ENCODE results near the gene KY.

GRCh38 chr3:134656211-134656800, 5.5 kb upstream of the KY start:
- TF ChIP-seq EZH2 (IDR thresholded peaks at IDR 0.05) (no peak), POLR2AphosphoS5 (IDR thresholded peaks at IDR 0.05; ENCODE audit: borderline replicate concordance, low read depth, low read length) (no peak), FOXP2 (optimal IDR thresholded peaks at IDR 0.05; ENCODE audit: control extremely low read depth, extremely low read length, insufficient read depth) (no peak)

Data from SK-N-MC (cell line).